ENCODE results near the gene PBX3. TPM values are rescaled to one million over a fixed set of nuclear protein-coding genes. Genes with fewer than 3 reads are reported as not detected.

Gene PBX3
- total RNA-seq, result 103 and 184 TPM in 2 replicates

GRCh38 chr9:125747053-125747764 lies at the start of gene PBX3:
TSS of gene PBX3 (plus strand) at chr9:125747373.

GRCh38 chr9:125706651-125707471 lies 40.3 kb upstream of the PBX3 start, which contains the start of gene MAPKAP1:
TSS of gene MAPKAP1 (minus strand) at chr9:125707208. CDS start at chr9:125672574, 34,634 bp downstream.

Other genes with a start within 250 kb of the PBX3 start
- gene MAPKAP1, start 40.2 kb upstream of the PBX3 start, total RNA-seq, result 98.9 and 113 TPM in 2 replicates

Measured in smooth muscle cell of trachea (primary cell).